ENCODE measurements around the gene LILRB3. TPM values are rescaled to one million over a fixed set of nuclear protein-coding genes. Genes with fewer than 3 reads are reported as not detected.
"Not testable (repeated sequence)": the region's sequence is repeated elsewhere in the genome, so short reads cannot be mapped to it uniquely, and the experiment has no call there.

The LILRB3 gene
- total RNA-seq, 1 donor from 2014 or later = 0.72 TPM

GRCh38 chr19:54242234-54242633 lies 19.4 kb upstream of the LILRB3 start:
- ATAC-seq = not testable (repeated sequence)

- ATAC-seq = not testable (repeated sequence)
These were observed 17.8 kb upstream of the LILRB3 start for GRCh38 chr19:54240372-54241336.

- ATAC-seq = peak; percentile 52
These were observed 16.9 kb upstream of the LILRB3 start for GRCh38 chr19:54239491-54240371.

- ATAC-seq = no peak
These were observed 11.1 kb upstream of the LILRB3 start for GRCh38 chr19:54233941-54234340.

GRCh38 chr19:54231077-54231931 lies 8.5 kb upstream of the LILRB3 start:
- peak; percentile 89 for ATAC-seq

- no peak for ATAC-seq
These were observed 7.2 kb upstream of the LILRB3 start for GRCh38 chr19:54230031-54230430.

GRCh38 chr19:54229146-54229545 lies 6.3 kb upstream of the LILRB3 start:
- ATAC-seq = no peak

- ATAC-seq = not testable (repeated sequence)
These were observed 1.8 kb upstream of the LILRB3 start for GRCh38 chr19:54224619-54225018.

- peak; percentile 23 for ATAC-seq
These were observed 1.1 kb upstream of the LILRB3 start for GRCh38 chr19:54223937-54224281.

- ATAC-seq = peak; percentile 7
These were observed 600 bp upstream of the LILRB3 start for GRCh38 chr19:54223277-54223936.

GRCh38 chr19:54221947-54222346 lies 860 bp downstream of the LILRB3 start:
- not testable (repeated sequence) for ATAC-seq

GRCh38 chr19:54219702-54220101 lies 3.1 kb downstream of the LILRB3 start:
- peak; percentile 15 for ATAC-seq

- ATAC-seq = no peak
These were observed 3.7 kb downstream of the LILRB3 start for GRCh38 chr19:54218960-54219661.

- no peak for ATAC-seq
These were observed 4.5 kb downstream of the LILRB3 start for GRCh38 chr19:54218259-54218658.

- ATAC-seq = not testable (repeated sequence)
These were observed 5.1 kb downstream of the LILRB3 start for GRCh38 chr19:54217517-54218247.

- no peak for ATAC-seq
These were observed 5.9 kb downstream of the LILRB3 start for GRCh38 chr19:54216869-54217268.

GRCh38 chr19:54214734-54215133 lies 8.1 kb downstream of the LILRB3 start:
- not testable (repeated sequence) for ATAC-seq

GRCh38 chr19:54214217-54214616 lies 8.6 kb downstream of the LILRB3 start:
- not testable (repeated sequence) for ATAC-seq

- ATAC-seq = peak; percentile 4
These were observed 11.6 kb downstream of the LILRB3 start for GRCh38 chr19:54211235-54211634.

GRCh38 chr19:54209811-54210494 lies 12.9 kb downstream of the LILRB3 start:
- peak; percentile 67 for ATAC-seq
